HG03442 (cell line): Measurements from ENCODE around the gene TAF10.

Experiments
- ATAC-seq: cut with Tn5 transposase; IDR thresholded peaks from one replicate; pipeline ENCODE4 v1.9.1; 2021; ENCODE audit warnings: mild to moderate bottlenecking, moderate library complexity; ENCODE audit not compliant: unreplicated experiment

TAF10 gene

DNA sequence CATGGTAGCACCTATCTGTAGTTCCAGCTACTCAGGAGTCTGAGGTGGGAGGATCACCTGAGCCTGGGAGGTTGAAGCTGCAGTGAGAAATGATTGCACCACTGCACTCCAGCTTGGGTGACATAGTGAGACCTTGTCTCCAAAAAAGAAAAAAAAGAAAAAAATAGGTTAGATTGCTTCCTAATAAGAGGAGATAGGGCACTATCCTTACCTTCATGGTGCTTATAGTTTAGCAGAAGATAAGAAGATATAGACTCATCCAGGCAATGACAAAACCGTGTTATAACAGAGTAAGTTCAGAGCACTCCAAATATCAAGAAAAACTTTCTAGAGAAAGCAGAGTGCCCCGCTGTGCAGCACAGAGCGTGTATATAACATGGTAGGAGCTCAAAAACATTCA, 50.7 kb downstream of the TAF10 start:
- no peak for ATAC-seq
